Tibial nerve (tissue), 4 donors: ENCODE data around the gene COA8.

ENCODE experiments used
- CTCF ChIP-seq, 5 experiments: fragments of 200-600 bp in 3 of 5; fragments of 450-650 bp in 2 of 5; sonication (generic) in 3 of 5; IDR thresholded peaks; one replicate each; pipeline ENCODE4 v1.5.1; 2016 to 2019; ENCODE audit warnings: antibody characterized with exemption in 5 of 5, mild to moderate bottlenecking in 3 of 5, moderate library complexity in 2 of 5
- EP300 ChIP-seq, 2 donors: sonication (generic); formaldehyde crosslinking; IDR thresholded peaks; one replicate each; pipeline ENCODE4 v1.6.1; 2017; ENCODE audit warnings: antibody characterized with exemption in 2 of 2, mild to moderate bottlenecking in 1 of 2
- POLR2A ChIP-seq, 2 donors: fragments of 450-650 bp; IDR thresholded peaks; one replicate each; pipeline ENCODE4 v1.6.1; 2017; ENCODE audit warnings: antibody characterized with exemption in 2 of 2, mild to moderate bottlenecking in 2 of 2, moderate library complexity in 2 of 2

DNA sequence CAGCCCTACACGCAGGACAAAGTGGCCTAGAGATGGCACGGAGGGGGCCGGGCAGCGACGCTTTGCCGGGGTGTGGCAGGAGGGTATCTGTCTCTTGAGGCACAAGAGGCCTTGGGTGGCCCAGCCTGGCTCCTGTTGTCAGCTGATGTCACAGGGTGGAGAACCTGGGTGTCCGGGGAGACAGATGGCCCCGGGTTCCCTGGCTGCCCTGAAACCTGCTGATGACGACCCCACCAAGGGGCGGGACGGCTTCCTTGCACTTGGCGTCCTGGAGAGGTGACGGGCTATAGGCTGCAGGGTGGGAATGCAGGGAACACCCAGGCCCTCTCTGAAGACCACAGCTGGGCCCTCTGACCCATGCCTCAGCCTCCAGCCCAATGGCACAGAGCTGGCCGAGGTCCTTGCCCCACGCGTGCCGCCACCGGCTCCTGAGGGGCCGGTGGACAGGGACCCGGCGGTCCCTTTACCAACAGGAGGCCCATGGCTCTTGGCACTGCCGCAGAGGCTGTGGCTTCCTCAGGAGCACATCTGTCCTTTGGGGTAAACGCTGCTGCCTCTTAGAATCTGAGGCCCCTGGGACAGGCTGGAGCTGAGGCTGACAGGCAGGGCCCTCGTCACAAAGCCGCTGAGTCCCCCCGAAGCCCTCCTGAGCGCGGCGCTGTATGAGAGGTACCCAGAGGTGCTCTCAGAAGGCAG is 17.4 kb upstream of the COA8 start:
- TF ChIP-seq CTCF (IDR thresholded peaks at IDR 0.05): no peak
- TF ChIP-seq EP300 (IDR thresholded peaks at IDR 0.05): no peak
- TF ChIP-seq POLR2A (IDR thresholded peaks at IDR 0.05): no peak
